Vagina (tissue), 2 donors: ENCODE results near the gene EVX2. TPM values are rescaled to one million over a fixed set of nuclear protein-coding genes. Genes with fewer than 3 reads are reported as not detected.

Source experiments
- DNase-seq, 2 donors: peaks; one replicate each; pipeline ENCODE4 v3.0.0-alpha.2; 2017; ENCODE audit errors: extremely low spot score in 2 of 2
- H3K27ac ChIP-seq: fragments of 200-600 bp; sonication (generic); one replicate; pipeline ENCODE4 v1.5.1; 2019
- H3K27me3 ChIP-seq: fragments of 200-600 bp; sonication (generic); one replicate; pipeline ENCODE4 v1.5.1; 2019
- H3K36me3 ChIP-seq, 2 donors: fragments of 200-600 bp; sonication (generic); one replicate each; pipeline ENCODE4 v1.5.1; 2017 to 2019
- H3K4me1 ChIP-seq: fragments of 200-600 bp; sonication (generic); one replicate; pipeline ENCODE4 v1.5.1; 2019
- H3K4me3 ChIP-seq, 2 donors: fragments of 200-600 bp; sonication (generic); 1 replicate in 1 of 2; 2 replicates in 1 of 2; pipeline ENCODE4 v1.5.1; 2016 to 2019
- H3K9me3 ChIP-seq: fragments of 200-600 bp; sonication (generic); one replicate; pipeline ENCODE4 v1.5.1; 2019
- POLR2A ChIP-seq, 2 donors: fragments of 450-650 bp; IDR thresholded peaks; one replicate each; pipeline ENCODE4 v1.6.1; 2017; ENCODE audit warnings: antibody characterized with exemption in 2 of 2, mild to moderate bottlenecking in 2 of 2, moderate library complexity in 2 of 2
- POLR2AphosphoS5 ChIP-seq, 2 donors: sonication (generic); formaldehyde crosslinking; IDR thresholded peaks; one replicate each; pipeline ENCODE4 v1.9.0; 2017; ENCODE audit warnings: antibody characterized with exemption in 2 of 2, mild to moderate bottlenecking in 2 of 2, low read depth in 1 of 2; ENCODE audit not compliant: insufficient read depth in 1 of 2
- intact Hi-C: fragments of 100-400 bp; cut with DNase I; formaldehyde crosslinking; loops from one replicate; pipeline ENCODE4 v1.15.1; 2023
- total RNA-seq: library from RNA; depleted of rRNA; stranded (reverse); fragments of >200 nt; gene quantifications from one replicate; pipeline ENCODE4 v1.2.3, GENCODE V29; 2016
- TF ChIP-seq, protein P1 (sequence below), 3 experiments: fragments of 450-650 bp in 2 of 3; fragments of 200-600 bp in 1 of 3; sonication (generic) in 1 of 3; IDR thresholded peaks; one replicate each; pipeline ENCODE4 v1.5.1; 2017 to 2019; ENCODE audit warnings: antibody characterized with exemption in 3 of 3, mild to moderate bottlenecking in 2 of 3, moderate library complexity in 2 of 3

The EVX2 gene
- total RNA-seq, 1 donor from 2014 or later: 0.98 TPM

GRCh38 chr2:176122052-176122682 lies 38.4 kb upstream of the EVX2 start:
- TF ChIP-seq POLR2AphosphoS5 (IDR thresholded peaks at IDR 0.05; ENCODE audit: insufficient read depth in 1 of 2, low read depth in 1 of 2) (peak in 1 of 2 donors; percentile 50), POLR2A (IDR thresholded peaks at IDR 0.05) (no peak)
- TF ChIP-seq, protein P1, sequence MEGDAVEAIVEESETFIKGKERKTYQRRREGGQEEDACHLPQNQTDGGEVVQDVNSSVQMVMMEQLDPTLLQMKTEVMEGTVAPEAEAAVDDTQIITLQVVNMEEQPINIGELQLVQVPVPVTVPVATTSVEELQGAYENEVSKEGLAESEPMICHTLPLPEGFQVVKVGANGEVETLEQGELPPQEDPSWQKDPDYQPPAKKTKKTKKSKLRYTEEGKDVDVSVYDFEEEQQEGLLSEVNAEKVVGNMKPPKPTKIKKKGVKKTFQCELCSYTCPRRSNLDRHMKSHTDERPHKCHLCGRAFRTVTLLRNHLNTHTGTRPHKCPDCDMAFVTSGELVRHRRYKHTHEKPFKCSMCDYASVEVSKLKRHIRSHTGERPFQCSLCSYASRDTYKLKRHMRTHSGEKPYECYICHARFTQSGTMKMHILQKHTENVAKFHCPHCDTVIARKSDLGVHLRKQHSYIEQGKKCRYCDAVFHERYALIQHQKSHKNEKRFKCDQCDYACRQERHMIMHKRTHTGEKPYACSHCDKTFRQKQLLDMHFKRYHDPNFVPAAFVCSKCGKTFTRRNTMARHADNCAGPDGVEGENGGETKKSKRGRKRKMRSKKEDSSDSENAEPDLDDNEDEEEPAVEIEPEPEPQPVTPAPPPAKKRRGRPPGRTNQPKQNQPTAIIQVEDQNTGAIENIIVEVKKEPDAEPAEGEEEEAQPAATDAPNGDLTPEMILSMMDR (IDR thresholded peaks at IDR 0.05): no peak
- Histone ChIP-seq H3K9me3 (no peaks in the 10 kb centered on the region), H3K27ac (peak overlapping the region; percentile 77), H3K36me3 (peaks cover 0 to 6% of the 10 kb centered on the region in 2 donors), H3K27me3 (no peaks in the 10 kb centered on the region), H3K4me1 (peaks cover 12% of the 10 kb centered on the region), H3K4me3 (peak overlapping the region; percentile 33 to 47)
- intact Hi-C loops: loop anchor here (5.0 to 10.0 kb wide), 2 partner anchors 695 to 1023 kb away; no protein-coding TSS in a partner anchor
- no peak for DNase-seq

- no peak for DNase-seq
- TF ChIP-seq, protein P1 (IDR thresholded peaks at IDR 0.05): no peak
- TF ChIP-seq POLR2AphosphoS5 (IDR thresholded peaks at IDR 0.05; ENCODE audit: insufficient read depth in 1 of 2, low read depth in 1 of 2) (no peak), POLR2A (IDR thresholded peaks at IDR 0.05) (no peak)
- Histone ChIP-seq H3K36me3 (peaks cover 0 to 7% of the 10 kb centered on the region in 2 donors), H3K4me1 (peaks cover 14% of the 10 kb centered on the region), H3K27ac (peak overlapping the region; percentile 77), H3K9me3 (no peaks in the 10 kb centered on the region), H3K4me3 (peak overlapping the region; percentile 33 to 47), H3K27me3 (no peaks in the 10 kb centered on the region)
- intact Hi-C loops: loop anchor here (5.0 to 10.0 kb wide), 2 partner anchors 696 to 1023 kb away; no protein-coding TSS in a partner anchor
These were observed 37.7 kb upstream of the EVX2 start for GRCh38 chr2:176121190-176122051.

GRCh38 chr2:176120364-176121189 lies 36.8 kb upstream of the EVX2 start:
- TF ChIP-seq, protein P1 (IDR thresholded peaks at IDR 0.05): no peak
- TF ChIP-seq POLR2AphosphoS5 (IDR thresholded peaks at IDR 0.05; ENCODE audit: insufficient read depth in 1 of 2, low read depth in 1 of 2) (no peak), POLR2A (IDR thresholded peaks at IDR 0.05) (no peak)
- peaks cover 0 to 7% of the 10 kb centered on the region in 2 donors for H3K36me3 ChIP-seq
- no peaks in the 10 kb centered on the region for H3K27me3 ChIP-seq
- H3K4me3 ChIP-seq: no peak overlapping the region
- intact Hi-C loops: loop anchor here (5.0 to 10.0 kb wide), 2 partner anchors 697 to 1024 kb away; no protein-coding TSS in a partner anchor
- H3K27ac ChIP-seq: peak overlapping the region; percentile 77
- H3K9me3 ChIP-seq: no peaks in the 10 kb centered on the region
- no peak for DNase-seq
- H3K4me1 ChIP-seq: peaks cover 21% of the 10 kb centered on the region

DNA sequence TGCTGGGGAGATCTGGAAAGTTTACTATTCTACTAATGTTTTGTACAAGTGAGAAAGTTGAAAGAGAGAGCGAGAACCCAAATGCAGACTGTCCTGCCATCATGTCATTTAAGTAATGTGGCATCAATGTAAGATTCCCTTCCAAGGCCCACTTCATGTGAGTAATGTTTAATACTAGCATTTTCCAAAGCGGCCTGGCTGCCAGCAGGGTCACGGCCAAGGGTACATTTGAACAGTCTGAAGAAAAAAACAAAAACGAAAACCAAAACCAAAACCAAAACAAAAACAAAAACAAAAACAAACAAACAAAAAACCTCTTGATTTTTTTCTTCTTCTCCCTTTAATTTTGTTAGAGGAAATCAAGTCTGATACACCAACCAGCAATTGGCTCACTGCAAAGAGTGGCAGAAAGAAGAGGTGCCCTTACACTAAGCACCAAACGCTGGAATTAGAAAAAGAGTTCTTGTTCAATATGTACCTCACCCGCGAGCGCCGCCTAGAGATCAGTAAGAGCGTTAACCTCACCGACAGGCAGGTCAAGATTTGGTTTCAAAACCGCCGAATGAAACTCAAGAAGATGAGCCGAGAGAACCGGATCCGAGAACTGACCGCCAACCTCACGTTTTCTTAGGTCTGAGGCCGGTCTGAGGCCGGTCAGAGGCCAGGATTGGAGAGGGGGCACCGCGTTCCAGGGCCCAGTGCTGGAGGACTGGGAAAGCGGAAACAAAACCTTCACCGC lies 35.0 kb upstream of the EVX2 start:
- no peak for DNase-seq
- Histone ChIP-seq H3K4me3 (peak overlapping the region; percentile 15 to 40), H3K4me1 (peaks cover 24% of the 10 kb centered on the region), H3K9me3 (no peaks in the 10 kb centered on the region), H3K27me3 (no peaks in the 10 kb centered on the region), H3K36me3 (peaks cover 0 to 7% of the 10 kb centered on the region in 2 donors), H3K27ac (peak overlapping the region; percentile 76)
- intact Hi-C loops: no loop called here
- TF ChIP-seq, protein P1 (IDR thresholded peaks at IDR 0.05): no peak
- TF ChIP-seq POLR2A (IDR thresholded peaks at IDR 0.05): no peak
